ENCODE measurements around the gene PPIL1.
"Not testable (repeated sequence)": the region's sequence is repeated elsewhere in the genome, so short reads cannot be mapped to it uniquely, and the experiment has no call there.

Gene PPIL1

GRCh38 chr6:36874443-36875249 is at the start of gene PPIL1:
Gene PPIL1 (minus strand): TSS chr6:36874803. CDS start chr6:36874772, 31 bp downstream.
- peak; percentile 94 for DNase-seq (ENCODE audit: low spot score)

- peak; percentile 37 for DNase-seq (ENCODE audit: low spot score)
Observed at GRCh38 chr6:36924131-36924530, 49.5 kb upstream of the PPIL1 start.

GRCh38 chr6:36920546-36920945 is 45.9 kb upstream of the PPIL1 start:
- peak; percentile 35 for DNase-seq (ENCODE audit: low spot score)

GRCh38 chr6:36920049-36920448 is 45.4 kb upstream of the PPIL1 start:
- DNase-seq (ENCODE audit: low spot score): no peak

GRCh38 chr6:36917541-36918193 is 43.1 kb upstream of the PPIL1 start:
- peak; percentile 82 for DNase-seq (ENCODE audit: low spot score)

GRCh38 chr6:36916126-36916525 is 41.5 kb upstream of the PPIL1 start:
- no peak for DNase-seq (ENCODE audit: low spot score)

- DNase-seq (ENCODE audit: low spot score): no peak
Observed at GRCh38 chr6:36915599-36915998, 41.0 kb upstream of the PPIL1 start.

- DNase-seq (ENCODE audit: low spot score): no peak
Observed at GRCh38 chr6:36914227-36914794, 39.7 kb upstream of the PPIL1 start.

GRCh38 chr6:36913082-36913481 is 38.5 kb upstream of the PPIL1 start:
- no peak for DNase-seq (ENCODE audit: low spot score)

GRCh38 chr6:36912586-36912985 is 38.0 kb upstream of the PPIL1 start:
- DNase-seq (ENCODE audit: low spot score): peak; percentile 84

GRCh38 chr6:36912030-36912454 is 37.4 kb upstream of the PPIL1 start:
- DNase-seq (ENCODE audit: low spot score): no peak

- DNase-seq (ENCODE audit: low spot score): no peak
Observed at GRCh38 chr6:36908747-36909146, 34.1 kb upstream of the PPIL1 start.

GRCh38 chr6:36907781-36908180 is 33.2 kb upstream of the PPIL1 start:
- no peak for DNase-seq (ENCODE audit: low spot score)

- no peak for DNase-seq (ENCODE audit: low spot score)
Observed at GRCh38 chr6:36906539-36907325, 32.1 kb upstream of the PPIL1 start.

- DNase-seq (ENCODE audit: low spot score): no peak
Observed at GRCh38 chr6:36904851-36905393, 30.3 kb upstream of the PPIL1 start.

GRCh38 chr6:36904114-36904513 is 29.5 kb upstream of the PPIL1 start:
- DNase-seq (ENCODE audit: low spot score): no peak

GRCh38 chr6:36897609-36898008 is 23.0 kb upstream of the PPIL1 start:
- DNase-seq (ENCODE audit: low spot score): no peak

- DNase-seq (ENCODE audit: low spot score): no peak
Observed at GRCh38 chr6:36893976-36894932, 19.7 kb upstream of the PPIL1 start.

GRCh38 chr6:36891153-36891552 is 16.6 kb upstream of the PPIL1 start:
- DNase-seq (ENCODE audit: low spot score): not testable (repeated sequence)

- no peak for DNase-seq (ENCODE audit: low spot score)
Observed at GRCh38 chr6:36890112-36890663, 15.6 kb upstream of the PPIL1 start.
